ENCODE data around the gene HOMER3. TPM values are rescaled to one million over a fixed set of nuclear protein-coding genes. Genes with fewer than 3 reads are reported as not detected.
A peak's percentile ranks its signal among the peaks of the same experiment; 100 is the strongest.

The HOMER3 gene
- total RNA-seq, result 203 and 240 TPM in 2 replicates
- polyA plus RNA-seq (2012), result 139 TPM

DNA sequence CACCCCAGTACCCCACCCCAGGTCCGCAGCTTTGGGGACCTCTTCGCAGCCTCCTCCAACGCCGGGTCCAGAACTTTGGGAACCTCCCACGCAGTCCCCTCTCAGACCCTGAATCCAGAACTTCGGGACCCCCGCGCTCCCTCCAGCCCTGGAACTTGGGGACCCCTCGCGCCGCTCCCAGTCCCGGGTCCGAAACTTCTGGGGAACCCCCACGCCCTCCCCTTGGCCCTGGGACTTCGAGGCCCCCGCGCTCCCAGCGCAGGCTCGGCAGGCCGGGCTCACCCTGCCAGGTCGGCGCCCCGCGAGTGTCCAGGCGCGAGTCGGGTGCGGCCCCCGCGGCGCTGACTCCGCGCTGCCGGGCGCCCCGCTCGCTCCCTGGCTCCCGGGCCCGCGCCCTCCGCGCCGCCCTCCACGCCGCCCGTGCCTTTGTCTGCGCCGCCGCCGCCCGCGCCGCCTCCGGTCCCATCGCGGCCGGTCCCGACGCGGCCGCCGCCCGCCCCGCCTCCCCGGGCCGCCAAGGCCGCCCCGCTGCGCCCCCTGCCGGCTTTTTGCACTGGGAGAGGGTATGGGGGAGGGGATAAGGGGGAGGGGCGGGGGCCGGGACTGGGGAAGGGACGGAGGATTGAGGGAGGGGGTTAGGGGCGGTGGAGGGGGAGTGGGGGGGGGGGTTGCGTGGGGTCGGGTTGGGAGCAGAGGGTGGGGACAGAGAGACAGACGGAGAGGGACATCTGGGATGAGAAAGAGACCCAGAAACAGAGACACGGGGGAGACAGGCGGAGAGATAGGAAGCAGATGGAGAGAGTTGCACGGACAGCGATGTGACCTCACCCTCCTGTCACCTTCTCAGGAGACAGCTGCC lies at the start of gene HOMER3:
Gene HOMER3 (minus strand): TSS at position 449 of the 859 bp plus-strand sequence. CDS start 2,235 bp downstream, outside the sequence.
- peak; percentile 80 for DNase-seq (ENCODE audit: low read depth)

DNA sequence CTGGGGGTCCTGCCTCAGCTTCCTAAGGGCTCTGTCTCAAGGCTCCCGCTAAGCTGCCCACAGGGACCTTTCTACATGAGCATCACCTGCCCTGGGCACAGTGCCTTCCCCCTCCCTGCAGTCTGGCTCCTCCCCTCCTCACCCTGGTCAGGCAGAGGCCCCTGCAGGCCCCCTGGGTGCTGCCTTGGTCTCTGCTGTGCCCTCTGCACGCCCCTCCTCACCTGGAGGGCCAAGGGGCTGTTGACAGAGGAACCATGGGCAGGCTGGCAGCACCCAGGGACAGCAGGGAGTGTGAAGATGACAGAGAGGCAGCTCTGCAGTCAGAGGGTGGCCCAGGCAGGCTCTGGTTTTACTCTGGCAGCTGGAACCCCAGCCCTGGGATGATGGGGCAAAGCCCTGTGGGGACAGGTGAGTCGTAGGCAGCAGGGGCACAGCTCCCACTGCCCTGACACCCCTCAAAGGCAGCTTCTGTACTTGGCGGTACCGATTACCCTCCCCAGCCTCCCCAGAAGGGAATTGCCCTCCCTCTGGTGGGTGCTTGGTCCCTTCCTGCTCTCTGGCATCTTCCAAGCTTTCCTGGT lies 49.2 kb upstream of the HOMER3 start:
- DNase-seq (ENCODE audit: low read depth), result no peak

DNA sequence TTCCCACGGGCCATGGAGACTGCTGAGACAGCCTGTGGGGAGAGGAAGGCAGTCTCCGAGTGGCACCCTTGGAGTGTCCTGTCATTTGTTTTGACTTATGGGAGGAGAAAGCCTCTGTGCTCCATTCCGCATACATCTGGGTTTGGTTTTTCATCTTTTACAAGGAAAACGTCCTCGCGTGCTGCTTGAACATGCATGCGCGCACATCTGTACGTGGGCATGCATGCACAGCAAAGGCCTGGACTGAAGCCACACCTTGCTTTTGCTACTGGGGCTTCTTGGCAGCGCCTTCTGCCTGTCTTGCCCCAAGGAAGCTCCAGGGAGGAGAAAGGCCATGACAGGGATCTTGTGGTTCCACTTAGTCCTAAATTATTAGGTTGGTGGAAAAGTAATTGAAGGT lies 48.3 kb upstream of the HOMER3 start:
- DNase-seq (ENCODE audit: low read depth), result no peak

DNA sequence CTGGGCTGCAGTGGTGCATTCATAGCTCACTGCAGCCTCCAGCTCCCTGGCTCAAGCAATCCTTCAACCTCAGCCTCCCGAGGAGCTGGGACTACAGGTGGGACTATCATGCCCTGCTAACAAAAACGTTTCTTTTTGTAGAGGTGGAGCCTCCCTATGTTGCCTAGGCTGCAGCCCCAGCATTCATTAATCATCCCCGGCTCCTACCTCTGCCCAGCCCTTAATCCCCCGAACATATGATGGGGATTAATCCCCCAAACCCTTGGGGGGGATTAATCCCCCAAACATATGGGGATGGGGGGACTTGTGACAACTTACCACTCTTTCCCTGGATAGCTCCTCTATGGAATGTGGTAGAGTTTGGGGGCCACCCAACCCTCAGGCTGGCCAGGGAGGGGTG lies 46.4 kb upstream of the HOMER3 start:
- no peak for DNase-seq (ENCODE audit: low read depth)

DNA sequence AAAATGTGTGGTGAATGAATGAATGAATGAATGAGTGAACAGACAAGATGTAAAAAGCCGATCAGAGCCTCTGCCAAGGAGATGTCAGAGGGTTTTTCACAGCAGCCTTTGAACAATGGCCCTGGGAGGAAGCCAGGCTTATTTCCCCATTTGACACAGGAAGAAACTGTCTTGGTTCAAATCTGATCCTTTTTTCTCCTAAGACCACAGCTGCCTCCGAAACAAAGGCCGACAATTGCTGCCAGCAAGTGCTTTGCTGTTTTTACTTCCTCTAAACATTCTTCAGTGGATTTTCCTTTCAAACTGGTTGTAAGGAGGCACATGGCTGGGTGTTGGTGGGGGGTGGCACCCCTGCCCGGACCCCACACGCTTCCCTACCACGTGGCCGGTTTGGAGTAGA lies 44.2 kb upstream of the HOMER3 start:
- no peak for DNase-seq (ENCODE audit: low read depth)

DNA sequence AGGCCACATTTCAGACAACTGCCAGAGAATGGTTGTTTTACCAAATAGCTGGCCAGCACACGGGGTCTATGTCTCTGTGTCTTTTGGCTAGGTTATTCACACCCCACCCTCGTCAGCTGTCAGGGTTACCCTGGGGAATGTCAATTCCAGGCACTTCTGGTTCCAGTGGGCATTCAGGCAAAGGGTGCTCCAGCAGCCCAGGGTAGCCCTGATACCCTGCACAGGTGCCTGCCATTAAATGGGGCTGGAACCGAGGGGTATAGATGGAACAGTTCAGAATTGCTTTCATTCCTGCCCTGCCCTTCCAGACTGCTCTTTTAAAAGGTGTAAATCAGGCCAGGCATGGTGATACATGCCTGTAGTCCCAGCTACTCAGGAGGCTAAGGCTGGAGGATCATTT lies 43.2 kb upstream of the HOMER3 start:
- DNase-seq (ENCODE audit: low read depth), result no peak

DNA sequence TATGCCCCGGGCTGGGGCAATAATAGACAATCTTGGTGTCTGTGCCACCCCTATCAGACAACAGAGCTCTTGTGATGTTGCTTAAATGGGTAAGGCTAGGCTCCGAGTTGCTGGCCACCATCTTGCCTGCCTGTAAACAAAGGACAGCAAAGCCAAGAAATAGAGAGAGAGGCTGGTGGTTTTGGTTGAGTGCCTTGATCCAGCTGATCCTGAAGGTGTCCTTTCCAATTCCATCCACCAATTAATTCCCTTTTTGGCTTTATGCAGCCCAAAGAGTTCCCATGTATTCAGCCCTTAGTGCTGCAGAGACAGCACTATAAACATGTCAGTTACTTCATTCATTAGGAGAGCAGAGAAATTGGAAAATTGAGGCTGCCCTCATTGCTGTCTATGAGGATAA lies 41.7 kb upstream of the HOMER3 start:
- no peak for DNase-seq (ENCODE audit: low read depth)

DNA sequence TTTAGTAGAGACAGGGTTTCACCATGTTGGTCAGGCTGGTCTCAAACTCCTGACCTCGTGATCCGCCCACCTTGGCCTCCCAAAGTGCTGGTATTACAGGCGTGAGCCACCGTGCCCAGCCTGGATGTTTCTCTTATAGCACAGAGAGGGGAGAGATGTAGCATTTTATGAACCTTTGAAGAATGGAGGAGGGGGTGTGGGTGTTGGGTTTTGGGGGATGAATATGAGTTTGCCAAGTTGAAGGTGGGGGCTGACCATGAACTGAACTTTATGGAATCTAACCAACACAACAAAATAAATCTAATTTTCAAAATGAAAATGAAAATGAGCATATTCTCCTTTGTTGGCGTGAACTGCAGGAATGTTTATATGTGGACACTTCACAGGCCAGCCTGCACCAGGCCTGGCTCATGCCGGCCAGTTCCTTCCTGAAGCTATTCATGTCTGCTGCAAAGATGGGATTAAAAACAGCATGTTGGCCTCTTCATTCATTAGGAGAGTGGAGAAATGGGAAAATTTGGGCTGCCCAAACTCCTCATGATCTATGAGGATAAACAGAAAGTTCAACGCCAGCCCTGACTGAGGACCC lies 39.5 kb upstream of the HOMER3 start:
- DNase-seq (ENCODE audit: low read depth), result no peak

DNA sequence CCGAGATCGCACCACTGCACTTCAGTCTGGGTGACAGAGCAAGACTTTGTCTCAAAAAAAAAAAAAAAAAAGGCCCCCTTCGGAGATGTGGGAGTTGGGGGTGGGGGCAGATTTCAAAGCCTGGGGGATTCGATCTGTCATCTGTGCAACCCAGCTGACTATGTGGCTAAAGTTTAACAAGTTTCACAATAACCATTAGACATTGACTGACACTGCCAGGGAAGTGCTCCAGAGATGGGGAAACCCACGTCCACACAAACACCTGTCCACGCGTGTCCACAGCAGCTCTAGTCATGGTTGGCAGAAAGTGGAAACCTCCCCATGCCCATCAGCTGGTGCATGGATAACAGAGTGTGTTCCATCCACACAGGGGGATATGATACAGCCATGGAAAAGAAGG lies 37.6 kb upstream of the HOMER3 start:
- DNase-seq (ENCODE audit: low read depth), result peak; percentile 24

DNA sequence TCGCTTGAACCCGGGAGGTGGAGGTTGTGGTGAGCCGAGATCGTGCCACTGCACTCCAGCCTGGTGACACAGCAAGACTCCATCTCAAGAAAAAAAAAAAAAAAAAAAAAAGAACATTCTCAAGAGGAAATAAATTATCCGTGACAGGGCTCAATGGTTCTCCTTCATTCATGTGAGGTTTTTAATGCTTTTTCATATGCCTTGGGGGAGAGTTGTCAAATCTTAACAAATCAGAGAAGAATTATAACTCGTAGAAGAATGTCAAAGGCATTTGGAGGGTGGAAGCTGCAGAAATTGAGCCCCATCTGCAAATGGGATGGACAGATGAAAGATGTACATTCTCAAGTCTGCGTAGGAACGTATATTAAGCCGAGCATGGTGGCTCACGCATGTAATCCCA lies 34.9 kb upstream of the HOMER3 start:
- no peak for DNase-seq (ENCODE audit: low read depth)

DNA sequence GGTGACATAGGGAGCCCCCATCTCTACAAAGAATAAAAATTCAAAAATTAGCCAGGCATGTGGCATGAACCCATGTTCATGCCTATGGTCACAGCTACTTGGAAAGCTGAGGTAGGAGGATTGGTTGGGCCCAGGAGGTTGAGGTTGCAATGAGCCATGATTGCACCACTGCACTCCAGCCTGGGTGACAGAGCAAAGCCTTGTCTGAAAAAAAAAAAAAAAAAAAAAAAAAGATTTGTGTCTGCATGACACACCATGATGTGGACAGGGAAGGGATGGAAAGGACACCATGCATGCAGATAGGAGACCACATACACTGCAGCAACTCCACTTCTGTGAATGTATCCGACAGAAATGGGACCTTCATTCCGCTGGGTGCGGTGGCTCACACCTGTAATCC lies 34.0 kb upstream of the HOMER3 start:
- DNase-seq (ENCODE audit: low read depth), result no peak

DNA sequence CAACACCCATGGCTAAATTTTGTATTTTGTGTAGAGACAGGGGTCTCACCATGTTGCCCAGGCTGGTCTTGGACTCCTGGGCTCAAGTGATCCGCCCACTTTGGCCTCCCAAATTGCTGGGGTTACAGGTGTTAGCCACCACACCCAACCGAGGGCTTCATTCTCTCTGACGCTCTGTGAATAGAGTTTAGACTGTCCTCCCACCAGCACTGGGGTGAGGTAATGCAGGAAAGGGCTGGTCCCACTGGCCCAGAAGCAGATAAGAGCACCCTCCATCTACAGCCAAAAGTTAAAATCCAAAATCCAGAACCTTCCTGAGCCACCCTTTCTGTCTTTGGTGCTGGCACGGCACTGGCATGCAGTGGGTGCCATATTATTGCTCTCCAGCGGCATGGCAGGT lies 31.8 kb upstream of the HOMER3 start:
- DNase-seq (ENCODE audit: low read depth), result no peak

DNA sequence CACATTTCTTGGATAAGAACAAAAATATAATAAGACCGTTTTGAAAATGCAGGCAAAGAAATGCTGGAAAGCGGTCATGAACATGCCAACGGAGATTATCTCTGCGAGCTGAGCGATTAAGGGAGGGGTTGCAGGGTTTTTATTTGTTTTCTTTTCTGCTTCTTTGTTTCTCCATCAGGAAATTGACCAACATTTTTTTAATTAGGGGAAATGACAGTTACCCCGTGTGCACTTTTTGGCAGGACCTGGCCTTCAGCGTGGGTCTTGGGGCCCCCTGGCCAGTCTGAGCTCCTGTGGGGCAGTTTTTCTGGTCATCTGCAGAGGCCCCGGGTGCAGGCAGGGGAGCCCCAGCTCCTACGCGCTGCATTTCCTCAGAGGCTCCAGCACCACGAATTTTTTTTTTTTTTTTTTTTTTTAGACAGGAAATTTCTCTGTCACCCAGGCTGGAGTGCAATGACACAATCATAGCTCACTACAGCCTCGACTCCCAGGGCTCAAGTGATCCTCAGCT lies 31.3 kb upstream of the HOMER3 start:
- no peak for DNase-seq (ENCODE audit: low read depth)

DNA sequence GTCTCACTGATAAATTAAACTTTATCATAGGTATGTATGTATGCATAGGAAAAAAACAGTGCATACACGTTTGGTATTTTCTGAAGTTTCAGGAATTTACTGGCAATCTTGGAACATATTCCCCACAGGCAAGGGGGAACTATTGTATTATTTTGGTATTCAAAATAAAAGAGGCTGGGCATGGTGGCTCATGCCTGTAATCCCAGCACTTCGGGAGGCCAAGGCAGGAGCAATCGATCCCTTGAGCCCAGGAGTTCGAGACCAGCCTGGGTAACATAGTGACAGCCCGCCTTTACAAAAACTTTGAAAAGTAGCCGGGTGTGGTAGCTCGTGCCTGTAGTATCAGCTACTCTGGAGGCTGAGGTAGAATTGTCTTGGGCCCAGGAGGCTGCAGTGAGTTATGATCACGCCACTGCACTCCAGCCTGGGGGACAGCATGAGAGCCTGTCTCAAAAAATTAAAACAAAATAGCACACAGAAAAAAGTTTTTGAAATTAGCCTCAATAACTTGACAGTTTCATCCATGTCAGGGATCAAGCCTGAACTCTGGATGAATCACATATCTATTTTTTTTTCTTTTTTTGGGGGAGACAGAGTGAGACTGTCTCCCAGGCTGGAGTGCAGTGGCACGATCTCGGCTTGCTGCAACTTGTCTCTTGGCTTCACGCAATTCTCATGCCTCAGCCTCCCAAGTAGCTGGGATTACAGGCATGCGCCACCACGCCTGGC lies 29.1 kb upstream of the HOMER3 start:
- peak; percentile 11 for DNase-seq (ENCODE audit: low read depth)

DNA sequence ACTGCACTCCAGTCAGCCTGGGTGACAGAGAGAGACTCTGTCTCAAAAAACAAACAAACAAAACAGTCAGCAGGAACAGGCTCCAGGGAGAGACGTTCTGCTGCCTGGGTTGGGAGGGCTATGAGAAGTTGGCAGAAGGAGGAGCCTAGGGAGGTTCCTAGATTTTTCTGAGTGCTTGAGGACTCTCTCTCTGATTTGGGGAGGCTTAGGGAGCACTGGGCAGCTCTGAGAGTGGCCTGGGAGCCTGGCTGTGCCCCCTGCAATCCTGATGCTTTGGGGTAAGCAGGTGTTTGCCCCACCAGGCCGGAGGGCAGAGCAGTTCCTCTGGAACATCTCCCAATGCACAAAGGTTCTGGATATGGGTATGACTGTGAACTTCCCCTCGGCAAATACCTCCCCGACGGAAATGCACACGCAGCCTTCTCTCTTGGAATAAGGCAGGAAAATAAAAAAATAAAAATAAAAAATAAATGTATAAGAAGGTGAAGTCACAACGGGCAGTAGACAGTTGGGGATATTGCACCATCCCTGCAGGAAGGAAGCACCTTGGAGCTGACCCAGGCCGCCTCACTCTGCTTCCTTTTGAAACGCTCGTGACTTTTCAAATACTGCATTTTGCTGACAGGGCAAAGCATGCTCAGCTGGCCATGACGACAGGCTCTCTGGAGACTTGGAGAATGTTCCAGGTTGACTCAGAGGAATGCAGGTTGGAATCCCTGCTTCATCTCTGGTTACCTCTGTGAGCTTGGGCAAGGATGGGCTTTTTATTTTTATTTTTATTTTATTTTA lies 26.5 kb upstream of the HOMER3 start:
- no peak for DNase-seq (ENCODE audit: low read depth)

DNA sequence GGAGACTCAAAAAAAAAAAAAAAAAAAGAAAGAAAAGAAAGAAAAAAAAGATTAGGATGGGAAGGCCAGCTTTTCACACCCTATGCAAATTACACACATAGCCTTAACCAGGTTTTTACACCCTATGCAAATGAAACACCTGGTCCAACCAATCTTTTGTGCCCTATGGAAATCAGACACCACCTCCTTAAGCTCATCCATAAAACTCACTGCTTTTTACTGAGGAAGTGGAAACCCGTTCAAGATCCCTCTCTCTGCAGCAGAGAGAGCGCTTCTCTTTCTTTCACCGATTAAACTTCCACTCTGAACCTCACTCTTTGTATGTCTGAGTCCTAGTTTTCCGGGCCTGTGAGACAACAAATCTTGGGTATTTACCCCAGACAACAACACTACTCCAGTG lies 25.3 kb upstream of the HOMER3 start:
- no peak for DNase-seq (ENCODE audit: low read depth)

DNA sequence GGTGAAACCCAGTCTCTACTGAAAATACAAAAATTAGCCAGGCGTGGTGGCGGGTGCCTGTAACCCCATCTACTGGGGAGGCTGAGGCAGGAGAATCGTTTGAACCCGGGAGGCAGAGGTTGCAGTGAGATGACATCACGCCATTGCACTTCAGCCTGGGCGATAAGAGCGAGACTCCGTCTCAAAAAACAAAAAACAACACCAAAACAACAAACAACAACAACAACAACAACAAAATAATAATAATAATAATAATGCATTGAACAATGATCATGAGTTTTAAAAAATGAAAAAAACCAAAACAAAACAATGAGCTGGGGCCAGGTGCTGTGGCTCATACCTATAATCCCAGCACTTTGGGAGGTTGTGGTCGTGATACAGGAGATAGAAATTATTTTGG lies 23.1 kb upstream of the HOMER3 start:
- no peak for DNase-seq (ENCODE audit: low read depth)

DNA sequence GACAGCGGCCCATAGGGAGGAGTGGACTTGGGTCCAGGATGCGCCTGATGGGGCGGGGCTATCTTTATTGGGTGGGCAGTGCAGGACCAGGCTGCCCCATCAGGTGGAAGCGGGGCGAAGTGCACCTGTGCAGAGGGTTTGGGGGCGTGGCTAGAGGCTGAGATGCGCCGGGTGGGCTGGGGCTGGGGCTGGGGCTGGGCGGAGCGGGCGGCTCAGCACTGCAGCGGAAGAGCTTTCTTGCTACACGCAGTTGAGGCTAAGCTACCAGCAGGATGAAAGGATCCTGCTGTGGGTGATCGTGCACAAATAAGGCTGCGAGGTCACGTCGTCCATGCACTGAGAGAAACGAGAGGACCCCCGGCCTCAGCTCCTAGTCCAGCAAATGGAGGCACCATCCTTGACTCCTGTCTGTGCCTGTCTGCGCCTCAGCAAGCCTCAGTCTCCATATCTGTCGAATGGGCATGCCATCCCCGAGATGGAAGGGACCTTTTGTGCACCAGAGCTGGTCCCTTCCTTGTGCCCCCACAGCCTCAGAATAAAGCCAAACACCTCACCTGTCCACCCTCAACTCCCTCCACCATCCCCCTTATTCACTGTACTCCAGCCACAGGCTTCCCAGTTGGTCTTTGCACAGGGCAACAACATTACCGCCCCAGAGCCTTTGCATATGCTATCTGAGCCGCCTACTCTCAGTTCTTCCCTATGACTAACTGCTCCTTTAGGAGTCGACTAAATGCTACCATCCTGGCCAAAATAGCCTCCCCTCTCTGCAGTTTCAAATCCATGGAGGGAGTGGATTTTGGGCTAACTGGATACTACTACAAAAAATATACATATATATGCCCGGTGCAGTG lies 21.0 kb upstream of the HOMER3 start:
- DNase-seq (ENCODE audit: low read depth), result no peak

DNA sequence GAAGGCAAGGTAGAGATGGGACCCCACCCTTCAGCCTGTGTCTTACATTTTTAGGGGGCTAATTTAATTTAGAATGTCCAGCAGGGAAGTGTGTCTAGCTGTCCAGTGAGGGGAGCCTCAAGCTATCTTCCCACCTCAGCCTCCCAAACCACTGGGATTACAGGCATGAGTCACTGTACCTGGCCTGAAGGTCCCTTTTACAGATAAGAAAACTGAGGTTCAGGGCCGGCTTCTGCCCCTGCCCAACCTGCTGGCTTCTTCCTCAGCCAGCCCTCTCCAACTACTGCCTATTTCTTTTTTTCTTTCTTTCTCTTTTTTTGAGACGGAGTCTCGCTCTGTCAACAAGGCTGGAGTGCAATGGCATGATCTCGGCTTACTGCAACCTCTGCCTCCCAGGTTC lies 19.4 kb upstream of the HOMER3 start:
- DNase-seq (ENCODE audit: low read depth), result no peak

DNA sequence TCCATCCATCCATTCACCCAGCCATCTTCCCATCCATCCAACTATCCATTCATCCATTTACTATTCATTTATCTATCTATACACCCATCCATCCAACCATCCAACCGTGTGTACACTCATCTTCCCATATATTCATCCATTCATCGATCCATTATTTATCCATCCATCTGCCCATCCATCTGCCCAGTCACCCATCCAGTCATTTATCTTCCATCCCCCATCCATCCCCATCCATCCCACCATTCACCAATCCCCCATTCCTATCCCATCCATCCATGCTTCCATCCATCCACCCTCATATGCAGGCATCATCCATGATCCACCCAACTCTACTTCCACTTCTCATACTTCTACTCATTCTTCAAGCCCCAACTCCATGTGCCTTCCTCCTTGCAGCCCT lies 14.0 kb upstream of the HOMER3 start:
- DNase-seq (ENCODE audit: low read depth), result no peak
